NCI-H2227 treated with DMSO at 0.1 percent for 48 hours (cell line): ENCODE data around the gene SLC39A7.

ENCODE experiments used
- DNase-seq: peaks from one replicate; lab custom pipeline; 2025; lab: John Stamatoyannopoulos, UW

SLC39A7 gene

DNA sequence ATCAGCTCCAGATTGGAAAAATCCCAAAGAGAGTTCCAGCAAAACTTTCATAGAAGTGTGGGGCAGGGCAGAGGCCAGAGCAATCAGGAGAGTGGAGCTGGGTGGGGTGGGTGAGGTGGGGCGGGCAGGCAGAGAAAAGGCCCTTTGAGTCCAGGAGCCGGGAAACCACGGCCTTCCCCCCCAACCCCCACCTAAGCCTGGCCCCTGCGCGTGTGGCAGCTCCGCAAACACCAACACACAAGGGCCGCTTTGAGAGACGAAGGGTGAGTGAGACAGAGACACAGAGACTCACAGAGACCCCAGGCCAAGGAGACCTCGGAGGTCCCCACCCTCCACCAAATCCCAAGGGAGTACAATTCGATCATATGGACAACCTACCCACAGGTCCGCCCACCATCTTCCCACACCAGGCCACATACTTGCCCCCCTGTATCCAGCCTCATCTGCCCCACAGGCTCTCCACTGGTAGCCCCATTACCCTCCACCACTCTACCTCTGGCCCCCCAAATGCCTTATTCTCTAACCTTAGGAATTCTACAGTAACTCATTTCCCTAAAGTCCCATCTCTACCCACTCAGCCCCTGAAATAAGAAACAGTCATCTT is 10.1 kb upstream of the SLC39A7 start:
- DNase-seq, result no peak

GRCh38 chr6:33191383-33192104 is 9.1 kb upstream of the SLC39A7 start:
- no peak for DNase-seq

GRCh38 chr6:33192105-33192646 is 8.5 kb upstream of the SLC39A7 start, which contains the start of gene COL11A2:
Gene COL11A2, minus strand, starts transcription at chr6:33192467. Its CDS starts 227 bp downstream, at chr6:33192240.
- no peak for DNase-seq

- DNase-seq, result peak; percentile 51
Measured at GRCh38 chr6:33192671-33193602, 7.7 kb upstream of the SLC39A7 start.

DNA sequence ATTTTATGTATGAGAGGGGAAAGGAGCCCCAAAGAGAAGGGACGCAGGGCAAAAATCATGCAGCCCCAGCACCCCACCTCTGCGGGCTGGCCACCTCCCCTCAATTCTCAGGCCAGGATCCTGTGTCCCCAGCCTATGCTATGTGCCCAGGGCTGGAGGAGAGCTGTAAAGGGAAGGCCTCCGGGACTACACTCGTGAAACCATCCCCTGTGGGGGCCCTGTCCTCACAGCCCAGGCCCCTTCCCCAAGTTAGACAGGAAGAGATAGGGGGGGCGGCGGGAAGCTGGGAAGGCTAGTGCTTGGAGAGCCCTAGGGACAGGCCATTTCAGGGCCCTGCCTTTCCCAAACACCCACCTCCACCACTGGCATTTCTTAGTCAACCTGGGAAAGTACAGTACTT is 7.0 kb upstream of the SLC39A7 start:
- no peak for DNase-seq

- DNase-seq, result no peak
Measured at GRCh38 chr6:33194431-33194979, 6.2 kb upstream of the SLC39A7 start.

GRCh38 chr6:33195304-33196165 is 5.1 kb upstream of the SLC39A7 start:
- no peak for DNase-seq

GRCh38 chr6:33197431-33198048 is 3.1 kb upstream of the SLC39A7 start:
- peak; percentile 85 for DNase-seq

GRCh38 chr6:33198159-33198852 is 2.4 kb upstream of the SLC39A7 start:
- DNase-seq, result no peak

DNA sequence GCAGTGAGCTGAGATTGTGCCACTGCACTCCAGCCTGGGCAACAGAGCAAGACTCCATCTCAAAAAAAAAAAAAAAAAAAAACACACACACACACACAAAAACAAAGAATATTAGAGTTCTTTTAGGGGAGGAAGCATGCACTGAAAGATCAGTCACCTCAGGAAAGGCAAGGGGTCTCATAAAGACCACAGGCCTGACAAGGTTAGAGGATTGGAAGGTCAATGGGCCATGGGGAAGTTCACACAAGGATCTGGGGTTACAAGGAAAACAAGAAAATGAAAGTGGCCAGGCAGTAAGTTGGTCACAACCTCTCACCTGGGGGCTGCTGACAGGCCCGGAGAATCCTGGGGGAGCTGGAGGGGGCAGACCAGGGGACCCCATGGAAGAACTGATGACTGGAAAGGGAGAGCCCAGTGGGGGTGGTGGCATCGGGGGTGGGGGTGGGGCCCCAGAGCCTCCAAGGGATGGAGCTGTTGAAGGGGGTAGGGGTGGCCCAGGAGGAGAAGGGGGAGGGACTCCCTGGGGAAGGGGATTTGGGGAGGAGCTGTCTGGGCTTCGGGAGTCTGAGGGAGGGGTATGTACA is 1.7 kb upstream of the SLC39A7 start:
- no peak for DNase-seq

DNA sequence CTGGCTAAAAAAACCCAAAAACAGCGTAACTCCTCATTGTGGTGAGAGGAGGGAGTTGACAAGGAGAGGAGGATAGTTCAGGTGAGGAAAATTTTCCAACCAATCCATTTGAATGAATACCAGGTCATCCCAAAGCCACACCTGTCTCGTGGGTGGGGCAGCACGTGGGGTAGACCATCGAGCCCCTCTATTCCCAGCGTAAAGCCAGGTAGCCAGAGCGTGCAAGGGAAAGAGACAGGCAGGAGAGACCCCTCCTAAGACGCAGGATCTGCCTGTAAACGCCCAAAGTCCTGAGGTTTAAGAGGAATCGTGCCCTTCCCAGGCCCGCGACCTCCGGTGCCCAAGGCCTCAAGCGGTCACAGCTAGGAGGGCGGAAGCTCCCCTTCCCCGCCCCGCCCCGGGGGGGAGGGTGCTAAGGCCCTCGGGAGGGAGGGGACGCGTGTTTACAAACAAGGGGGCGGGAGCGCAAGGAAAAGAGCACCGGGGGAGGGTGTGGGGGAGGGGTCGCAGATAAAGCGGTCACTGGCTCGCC is 914 bp upstream of the SLC39A7 start:
- DNase-seq, result peak; percentile 74

DNA sequence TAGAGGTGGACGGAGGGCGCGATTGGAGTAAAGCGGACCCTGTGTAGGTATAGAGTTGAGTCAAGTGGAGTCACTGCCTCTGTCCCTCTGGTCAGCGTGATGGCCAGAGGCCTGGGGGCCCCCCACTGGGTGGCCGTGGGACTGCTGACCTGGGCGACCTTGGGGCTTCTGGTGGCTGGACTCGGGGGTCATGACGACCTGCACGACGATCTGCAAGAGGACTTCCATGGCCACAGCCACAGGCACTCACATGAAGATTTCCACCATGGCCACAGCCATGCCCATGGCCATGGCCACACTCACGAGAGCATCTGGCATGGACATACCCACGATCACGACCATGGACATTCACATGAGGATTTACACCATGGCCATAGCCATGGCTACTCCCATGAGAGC is 479 bp downstream of the SLC39A7 start:
- no peak for DNase-seq

- no peak for DNase-seq
Measured at GRCh38 chr6:33201935-33202334, 1.3 kb downstream of the SLC39A7 start.

GRCh38 chr6:33202799-33203198 is 2.1 kb downstream of the SLC39A7 start:
- no peak for DNase-seq

DNA sequence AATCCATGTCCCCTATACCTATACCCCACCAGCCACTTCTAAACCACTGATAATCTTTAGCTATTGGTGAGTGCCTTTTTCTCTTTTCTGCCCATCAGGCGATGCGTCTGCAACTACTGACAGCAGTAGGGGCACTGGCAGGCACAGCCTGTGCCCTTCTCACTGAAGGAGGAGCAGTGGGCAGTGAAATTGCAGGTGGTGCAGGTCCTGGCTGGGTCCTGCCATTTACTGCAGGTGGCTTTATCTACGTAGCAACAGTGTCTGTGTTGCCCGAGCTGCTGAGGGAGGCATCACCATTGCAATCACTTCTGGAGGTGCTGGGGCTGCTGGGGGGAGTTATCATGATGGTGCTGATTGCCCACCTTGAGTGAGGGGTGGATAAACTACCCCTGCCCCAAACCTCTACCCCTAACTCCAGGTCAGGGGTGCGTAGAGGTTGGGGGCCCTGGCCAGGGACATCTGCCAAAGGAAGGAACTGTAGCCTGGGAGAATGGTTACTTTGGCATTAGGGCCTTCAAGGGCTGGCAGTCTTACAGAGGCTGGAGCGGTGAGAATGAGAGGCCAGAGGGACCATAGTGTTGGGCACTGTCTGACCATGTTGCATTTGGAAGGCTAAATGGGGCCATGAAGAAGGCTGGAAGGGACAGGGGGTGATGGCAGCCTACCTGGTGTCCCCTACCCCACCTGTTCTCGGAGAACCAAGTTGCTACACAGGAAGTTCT is 2.9 kb downstream of the SLC39A7 start:
- DNase-seq, result no peak

GRCh38 chr6:33204165-33204414 is 3.4 kb downstream of the SLC39A7 start:
- no peak for DNase-seq

DNA sequence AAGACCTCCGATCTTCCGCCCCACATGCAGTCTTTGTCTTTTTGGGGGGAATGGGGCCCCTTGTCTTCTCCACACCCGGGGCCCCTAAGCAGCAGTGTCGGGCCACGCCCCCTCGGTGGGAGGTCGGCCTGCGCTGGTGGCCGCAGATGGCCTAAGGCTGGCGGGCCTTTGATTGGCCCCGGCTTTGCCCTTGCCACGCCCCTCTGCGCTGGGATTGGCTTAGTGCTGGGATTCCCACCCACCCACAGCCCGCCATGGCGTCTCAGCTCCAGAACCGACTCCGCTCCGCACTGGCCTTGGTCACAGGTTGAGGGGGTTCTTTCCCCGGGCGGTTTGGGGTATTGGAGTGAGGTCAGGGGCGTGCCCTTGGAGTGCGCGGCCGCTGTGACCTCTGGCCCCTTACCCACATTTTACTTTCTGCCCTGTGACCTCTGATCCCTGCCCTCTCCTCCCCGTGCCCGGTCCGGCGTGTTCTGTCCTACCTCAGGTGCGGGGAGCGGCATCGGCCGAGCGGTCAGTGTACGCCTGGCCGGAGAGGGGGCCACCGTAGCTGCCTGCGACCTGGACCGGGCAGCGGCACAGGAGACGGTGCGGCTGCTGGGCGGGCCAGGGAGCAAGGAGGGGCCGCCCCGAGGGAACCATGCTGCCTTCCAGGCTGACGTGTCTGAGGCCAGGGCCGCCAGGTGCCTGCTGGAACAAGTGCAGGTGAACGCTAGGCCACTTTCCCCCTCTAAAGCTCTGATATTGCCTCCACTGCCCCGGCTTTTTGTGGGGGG is 3.9 kb downstream of the SLC39A7 start, which contains the start of gene HSD17B8:
HSD17B8 (plus strand) TSS at position 241 of the 776 bp plus-strand sequence; CDS start at position 255, 14 bp downstream.
- peak; percentile 88 for DNase-seq
